IPS-18c (cell line): ENCODE measurements around the gene SOBP.
"Not testable (repeated sequence)": the region's sequence is repeated elsewhere in the genome, so short reads cannot be mapped to it uniquely, and the experiment has no call there.

Experiments used
- H3K4me3 ChIP-seq: 2 replicates; pipeline ENCODE4 v1.7.0; 2013; ENCODE audit warnings: low read depth, mild to moderate bottlenecking, low read length, moderate library complexity; ENCODE audit not compliant: insufficient read depth
- H3K9me3 ChIP-seq: one replicate; pipeline ENCODE4 v1.6.1; 2013; ENCODE audit warnings: mild to moderate bottlenecking, low read length, moderate library complexity; ENCODE audit not compliant: control insufficient read depth, insufficient read depth

Gene SOBP

GRCh38 chr6:107489636-107490565 lies at the start of gene SOBP:
SOBP (plus strand) TSS chr6:107490117; CDS start chr6:107490617, 500 bp downstream.
- Histone ChIP-seq H3K4me3 (peak within 1 kb of the TSS; percentile 81), H3K9me3 (no peaks in the 10 kb centered on the region)

- no peak overlapping the region for H3K4me3 ChIP-seq
Measured at GRCh38 chr6:107440936-107441335, 49.0 kb upstream of the SOBP start.

GRCh38 chr6:107441682-107442081 lies 48.2 kb upstream of the SOBP start:
- no peak overlapping the region for H3K4me3 ChIP-seq
- peaks cover 2% of the 10 kb centered on the region for H3K9me3 ChIP-seq

More at GRCh38 chr6:107440936-107441335, 49.0 kb upstream of the SOBP start:
- peaks cover 2% of the 10 kb centered on the region for H3K9me3 ChIP-seq

- Histone ChIP-seq H3K9me3 (peaks cover 11% of the 10 kb centered on the region), H3K4me3 (no peak overlapping the region)
Measured at GRCh38 chr6:107442938-107443607, 46.8 kb upstream of the SOBP start.

GRCh38 chr6:107443608-107444267 lies 46.2 kb upstream of the SOBP start:
- Histone ChIP-seq H3K4me3 (no peak overlapping the region), H3K9me3 (peaks cover 9% of the 10 kb centered on the region)

- Histone ChIP-seq H3K4me3 (no peak overlapping the region), H3K9me3 (peaks cover 9% of the 10 kb centered on the region)
Measured at GRCh38 chr6:107444277-107444676, 45.6 kb upstream of the SOBP start.

- H3K9me3 ChIP-seq = peaks cover 9% of the 10 kb centered on the region
- peak overlapping the region; percentile 15; the same call in 1 of the 2 replicates for H3K4me3 ChIP-seq
Measured at GRCh38 chr6:107447663-107448216, 42.2 kb upstream of the SOBP start.

- Histone ChIP-seq H3K4me3 (no peak overlapping the region), H3K9me3 (peaks cover 9% of the 10 kb centered on the region)
Measured at GRCh38 chr6:107448776-107449175, 41.1 kb upstream of the SOBP start.

- Histone ChIP-seq H3K4me3 (peak overlapping the region; percentile 81), H3K9me3 (no peaks in the 10 kb centered on the region)
Measured at GRCh38 chr6:107458672-107459282, 31.1 kb upstream of the SOBP start.

- Histone ChIP-seq H3K4me3 (peak within 1 kb of the TSS; percentile 81), H3K9me3 (no peaks in the 10 kb centered on the region)
Measured at GRCh38 chr6:107459283-107460082, 30.4 kb upstream of the SOBP start, which contains the start of gene PDSS2. PDSS2 (minus strand) TSS chr6:107459564; CDS start chr6:107459285, 279 bp downstream.

GRCh38 chr6:107460083-107460631 lies 29.8 kb upstream of the SOBP start:
- H3K4me3 ChIP-seq = peak overlapping the region; percentile 81
- no peaks in the 10 kb centered on the region for H3K9me3 ChIP-seq

- no peaks in the 10 kb centered on the region for H3K9me3 ChIP-seq
- no peak overlapping the region for H3K4me3 ChIP-seq
Measured at GRCh38 chr6:107466062-107466461, 23.9 kb upstream of the SOBP start.

GRCh38 chr6:107470364-107470763 lies 19.6 kb upstream of the SOBP start:
- Histone ChIP-seq H3K4me3 (no peak overlapping the region), H3K9me3 (no peaks in the 10 kb centered on the region)

GRCh38 chr6:107473660-107474059 lies 16.3 kb upstream of the SOBP start:
- no peak overlapping the region for H3K4me3 ChIP-seq
- no peaks in the 10 kb centered on the region for H3K9me3 ChIP-seq

- H3K4me3 ChIP-seq, H3K9me3 ChIP-seq: not testable (repeated sequence)
Measured at GRCh38 chr6:107475360-107475759, 14.6 kb upstream of the SOBP start.

- H3K4me3 ChIP-seq, H3K9me3 ChIP-seq: not testable (repeated sequence)
Measured at GRCh38 chr6:107475826-107476225, 14.1 kb upstream of the SOBP start.
